ENCODE results near the gene WWTR1.

Gene WWTR1

DNA sequence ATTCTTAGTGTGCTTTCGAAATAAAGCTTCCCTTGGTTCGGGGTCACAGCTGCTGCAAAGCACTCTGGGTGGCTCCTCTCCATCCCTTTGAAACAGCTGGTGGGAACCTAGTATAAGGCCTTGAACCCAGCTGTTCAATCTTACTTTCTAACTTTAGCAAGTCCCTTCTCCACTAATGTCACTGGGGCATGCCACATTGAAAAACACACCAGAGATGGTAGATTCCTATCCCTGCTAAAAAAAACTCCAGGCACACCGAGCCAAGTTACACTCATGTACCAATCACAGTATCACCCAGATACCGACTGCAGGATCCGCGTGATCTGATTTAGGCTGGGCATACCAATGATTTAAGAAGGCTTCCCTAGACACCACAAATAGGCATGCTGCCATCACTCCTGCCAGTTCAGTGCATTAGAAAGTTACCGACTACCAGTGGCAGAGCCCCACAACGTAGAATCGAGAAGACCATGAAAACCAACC is 65.0 kb downstream of the WWTR1 start:
- Histone ChIP-seq H3K27ac (replicated peaks) (no peak overlapping the region), H3K4me3 (replicated peaks; ENCODE audit: insufficient read depth, low read length) (no peak overlapping the region), H3K27me3 (ENCODE audit: insufficient read depth, poor library complexity, severe bottlenecking) (peaks cover 9% of the 10 kb centered on the region)
- TF ChIP-seq SPI1 (IDR thresholded peaks at IDR 0.05; ENCODE audit: borderline replicate concordance, low read depth) (no peak), GABPA (IDR thresholded peaks at IDR 0.05; ENCODE audit: low read depth) (no peak), POLR2AphosphoS5 (IDR thresholded peaks at IDR 0.05; ENCODE audit: low read depth) (no peak)
- TF ChIP-seq, protein P1, sequence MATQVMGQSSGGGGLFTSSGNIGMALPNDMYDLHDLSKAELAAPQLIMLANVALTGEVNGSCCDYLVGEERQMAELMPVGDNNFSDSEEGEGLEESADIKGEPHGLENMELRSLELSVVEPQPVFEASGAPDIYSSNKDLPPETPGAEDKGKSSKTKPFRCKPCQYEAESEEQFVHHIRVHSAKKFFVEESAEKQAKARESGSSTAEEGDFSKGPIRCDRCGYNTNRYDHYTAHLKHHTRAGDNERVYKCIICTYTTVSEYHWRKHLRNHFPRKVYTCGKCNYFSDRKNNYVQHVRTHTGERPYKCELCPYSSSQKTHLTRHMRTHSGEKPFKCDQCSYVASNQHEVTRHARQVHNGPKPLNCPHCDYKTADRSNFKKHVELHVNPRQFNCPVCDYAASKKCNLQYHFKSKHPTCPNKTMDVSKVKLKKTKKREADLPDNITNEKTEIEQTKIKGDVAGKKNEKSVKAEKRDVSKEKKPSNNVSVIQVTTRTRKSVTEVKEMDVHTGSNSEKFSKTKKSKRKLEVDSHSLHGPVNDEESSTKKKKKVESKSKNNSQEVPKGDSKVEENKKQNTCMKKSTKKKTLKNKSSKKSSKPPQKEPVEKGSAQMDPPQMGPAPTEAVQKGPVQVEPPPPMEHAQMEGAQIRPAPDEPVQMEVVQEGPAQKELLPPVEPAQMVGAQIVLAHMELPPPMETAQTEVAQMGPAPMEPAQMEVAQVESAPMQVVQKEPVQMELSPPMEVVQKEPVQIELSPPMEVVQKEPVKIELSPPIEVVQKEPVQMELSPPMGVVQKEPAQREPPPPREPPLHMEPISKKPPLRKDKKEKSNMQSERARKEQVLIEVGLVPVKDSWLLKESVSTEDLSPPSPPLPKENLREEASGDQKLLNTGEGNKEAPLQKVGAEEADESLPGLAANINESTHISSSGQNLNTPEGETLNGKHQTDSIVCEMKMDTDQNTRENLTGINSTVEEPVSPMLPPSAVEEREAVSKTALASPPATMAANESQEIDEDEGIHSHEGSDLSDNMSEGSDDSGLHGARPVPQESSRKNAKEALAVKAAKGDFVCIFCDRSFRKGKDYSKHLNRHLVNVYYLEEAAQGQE (IDR thresholded peaks at IDR 0.05; ENCODE audit: insufficient replicate concordance, low read depth): no peak
- TF ChIP-seq, protein P2, sequence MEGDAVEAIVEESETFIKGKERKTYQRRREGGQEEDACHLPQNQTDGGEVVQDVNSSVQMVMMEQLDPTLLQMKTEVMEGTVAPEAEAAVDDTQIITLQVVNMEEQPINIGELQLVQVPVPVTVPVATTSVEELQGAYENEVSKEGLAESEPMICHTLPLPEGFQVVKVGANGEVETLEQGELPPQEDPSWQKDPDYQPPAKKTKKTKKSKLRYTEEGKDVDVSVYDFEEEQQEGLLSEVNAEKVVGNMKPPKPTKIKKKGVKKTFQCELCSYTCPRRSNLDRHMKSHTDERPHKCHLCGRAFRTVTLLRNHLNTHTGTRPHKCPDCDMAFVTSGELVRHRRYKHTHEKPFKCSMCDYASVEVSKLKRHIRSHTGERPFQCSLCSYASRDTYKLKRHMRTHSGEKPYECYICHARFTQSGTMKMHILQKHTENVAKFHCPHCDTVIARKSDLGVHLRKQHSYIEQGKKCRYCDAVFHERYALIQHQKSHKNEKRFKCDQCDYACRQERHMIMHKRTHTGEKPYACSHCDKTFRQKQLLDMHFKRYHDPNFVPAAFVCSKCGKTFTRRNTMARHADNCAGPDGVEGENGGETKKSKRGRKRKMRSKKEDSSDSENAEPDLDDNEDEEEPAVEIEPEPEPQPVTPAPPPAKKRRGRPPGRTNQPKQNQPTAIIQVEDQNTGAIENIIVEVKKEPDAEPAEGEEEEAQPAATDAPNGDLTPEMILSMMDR (IDR thresholded peaks at IDR 0.05; ENCODE audit: insufficient read depth, low read length): no peak
- DNase-seq (ENCODE audit: low read depth in 1 of 2, low spot score in 1 of 2): no peak

DNA sequence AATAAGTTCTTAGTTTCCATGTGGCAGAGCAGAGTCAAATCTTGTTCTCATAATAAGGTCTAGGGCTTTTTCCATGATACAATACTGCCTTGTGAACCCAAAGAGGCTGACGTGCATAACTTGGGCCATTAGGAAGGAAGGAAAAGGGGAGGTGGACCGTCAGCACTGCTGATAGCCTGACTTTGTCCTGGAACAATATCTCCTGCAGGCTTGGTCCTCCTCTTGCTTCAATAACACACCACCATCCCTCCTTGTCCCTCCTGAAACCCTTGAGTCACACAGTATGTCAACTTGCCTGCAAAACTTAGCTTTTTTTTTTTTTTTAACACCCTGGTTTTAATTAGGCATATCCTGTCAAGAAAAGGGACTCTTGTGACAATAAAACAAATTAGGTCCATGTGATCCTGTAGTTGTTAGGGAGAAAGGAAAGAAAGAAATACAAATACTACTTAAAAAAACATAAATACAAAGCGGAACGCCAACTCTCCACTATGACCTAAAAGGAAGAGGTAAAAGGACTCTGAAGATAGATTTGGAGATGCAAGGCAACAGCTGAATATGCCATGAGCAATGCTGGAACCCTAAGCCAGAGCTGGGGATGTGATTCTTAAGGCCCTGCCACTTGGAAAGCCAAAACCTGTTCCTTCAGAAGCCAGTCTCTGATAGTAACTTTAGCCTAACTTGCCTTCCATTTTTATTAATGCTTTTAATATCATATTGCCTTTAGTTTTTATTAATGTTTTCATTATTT is 67.0 kb downstream of the WWTR1 start:
- TF ChIP-seq, protein P2 (IDR thresholded peaks at IDR 0.05; ENCODE audit: insufficient read depth, low read length): no peak
- no peak for TF ChIP-seq GABPA (IDR thresholded peaks at IDR 0.05; ENCODE audit: low read depth)
- TF ChIP-seq SPI1 (IDR thresholded peaks at IDR 0.05; ENCODE audit: borderline replicate concordance, low read depth): no peak
- TF ChIP-seq, protein P1 (IDR thresholded peaks at IDR 0.05; ENCODE audit: insufficient replicate concordance, low read depth): no peak
- no peak for TF ChIP-seq POLR2AphosphoS5 (IDR thresholded peaks at IDR 0.05; ENCODE audit: low read depth)

DNA sequence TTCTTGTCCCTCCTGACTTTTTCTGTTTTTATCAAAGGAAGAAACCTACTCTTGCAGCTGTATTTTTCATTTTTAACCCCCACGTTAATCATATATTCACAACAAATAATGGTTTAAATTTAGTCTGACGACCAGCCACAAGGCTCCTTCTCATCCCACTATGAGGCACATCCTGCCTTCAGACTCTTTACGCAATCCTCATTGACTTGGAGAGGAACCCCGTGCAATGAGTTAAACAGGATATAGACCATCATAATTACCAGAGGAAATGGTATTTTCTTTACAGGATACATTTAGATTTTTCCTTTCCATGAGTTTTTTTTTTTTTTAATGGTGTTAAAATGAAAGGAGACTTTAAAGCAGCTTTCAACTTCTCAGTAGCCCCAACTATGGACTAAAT is 68.5 kb downstream of the WWTR1 start:
- TF ChIP-seq SPI1 (IDR thresholded peaks at IDR 0.05; ENCODE audit: borderline replicate concordance, low read depth) (no peak), POLR2AphosphoS5 (IDR thresholded peaks at IDR 0.05; ENCODE audit: low read depth) (no peak), GABPA (IDR thresholded peaks at IDR 0.05; ENCODE audit: low read depth) (no peak)
- TF ChIP-seq, protein P2 (IDR thresholded peaks at IDR 0.05; ENCODE audit: insufficient read depth, low read length): no peak
- TF ChIP-seq, protein P1 (IDR thresholded peaks at IDR 0.05; ENCODE audit: insufficient replicate concordance, low read depth): no peak
- Histone ChIP-seq H3K27ac (replicated peaks) (no peak overlapping the region), H3K4me3 (replicated peaks; ENCODE audit: insufficient read depth, low read length) (no peak overlapping the region), H3K27me3 (ENCODE audit: insufficient read depth, poor library complexity, severe bottlenecking) (peaks cover 6% of the 10 kb centered on the region)
- DNase-seq (ENCODE audit: low read depth in 1 of 2, low spot score in 1 of 2): no peak

More for the DNA sequence above, 67.0 kb downstream of the WWTR1 start:
- Histone ChIP-seq H3K27me3 (ENCODE audit: insufficient read depth, poor library complexity, severe bottlenecking) (peaks cover 6% of the 10 kb centered on the region), H3K27ac (replicated peaks) (no peak overlapping the region), H3K4me3 (replicated peaks; ENCODE audit: insufficient read depth, low read length) (no peak overlapping the region)
- no peak for DNase-seq (ENCODE audit: low read depth in 1 of 2, low spot score in 1 of 2)

All from HL-60 (cell line).